Measurements from ENCODE around the gene G6PD. TPM values are rescaled to one million over a fixed set of nuclear protein-coding genes. Genes with fewer than 3 reads are reported as not detected.

The G6PD gene
- total and polyA plus RNA-seq, 2 donors = 13.9 to 21.0 TPM

GRCh38 chrX:154512879-154513553, 33.6 kb downstream of the G6PD start:
- Histone ChIP-seq H3K27me3 (ENCODE audit: control insufficient read depth in 2 of 2, insufficient read depth in 1 of 2, low read length in 1 of 2) (no peaks in the 10 kb centered on the region), H3K4me1 (ENCODE audit: control insufficient read depth in 2 of 2, insufficient read depth in 2 of 2, low read length in 2 of 2) (peaks cover 10 to 30% of the 10 kb centered on the region in 2 donors), H3K36me3 (ENCODE audit: control insufficient read depth in 2 of 2, insufficient read depth in 2 of 2, low read length in 1 of 2) (peaks cover 7 to 15% of the 10 kb centered on the region in 2 donors), H3K4me3 (ENCODE audit: low read length in 2 of 2) (no peak overlapping the region), H3K9me3 (ENCODE audit: control insufficient read depth in 2 of 2, insufficient read depth in 1 of 2, low read length in 1 of 2) (peaks cover 0 to 17% of the 10 kb centered on the region in 2 donors), H3K27ac (ENCODE audit: low read depth in 1 of 2, low read length in 1 of 2) (no peak overlapping the region)
- DNase-seq (ENCODE audit: low read depth in 6 of 9, low spot score in 9 of 9) = no peak
- 93% methylated on average over 16 of the region's 16 CpGs for WGBS

GRCh38 chrX:154511761-154512160, 34.9 kb downstream of the G6PD start:
- no peak for DNase-seq (ENCODE audit: low read depth in 6 of 9, low spot score in 9 of 9)
- Histone ChIP-seq H3K4me3 (ENCODE audit: low read length in 2 of 2) (no peak overlapping the region), H3K27ac (ENCODE audit: low read depth in 1 of 2, low read length in 1 of 2) (peak overlapping the region; percentile 79 to 84), H3K4me1 (ENCODE audit: control insufficient read depth in 2 of 2, insufficient read depth in 2 of 2, low read length in 2 of 2) (peaks cover 8 to 24% of the 10 kb centered on the region in 2 donors), H3K27me3 (ENCODE audit: control insufficient read depth in 2 of 2, insufficient read depth in 1 of 2, low read length in 1 of 2) (no peaks in the 10 kb centered on the region), H3K9me3 (ENCODE audit: control insufficient read depth in 2 of 2, insufficient read depth in 1 of 2, low read length in 1 of 2) (peaks cover 0 to 17% of the 10 kb centered on the region in 2 donors), H3K36me3 (ENCODE audit: control insufficient read depth in 2 of 2, insufficient read depth in 2 of 2, low read length in 1 of 2) (peaks cover 14 to 22% of the 10 kb centered on the region in 2 donors)
- 67% methylated on average over 12 of the region's 12 CpGs for WGBS

GRCh38 chrX:154509455-154509854, 37.2 kb downstream of the G6PD start:
- no peak for DNase-seq (ENCODE audit: low read depth in 6 of 9, low spot score in 9 of 9)
- WGBS = over 99% methylated on average over 5 of the region's 5 CpGs
- Histone ChIP-seq H3K9me3 (ENCODE audit: control insufficient read depth in 2 of 2, insufficient read depth in 1 of 2, low read length in 1 of 2) (peaks cover 0 to 12% of the 10 kb centered on the region in 2 donors), H3K4me3 (ENCODE audit: low read length in 2 of 2) (no peak overlapping the region), H3K27me3 (ENCODE audit: control insufficient read depth in 2 of 2, insufficient read depth in 1 of 2, low read length in 1 of 2) (no peaks in the 10 kb centered on the region), H3K36me3 (ENCODE audit: control insufficient read depth in 2 of 2, insufficient read depth in 2 of 2, low read length in 1 of 2) (peaks cover 19 to 34% of the 10 kb centered on the region in 2 donors), H3K4me1 (ENCODE audit: control insufficient read depth in 2 of 2, insufficient read depth in 2 of 2, low read length in 2 of 2) (peaks cover 5 to 14% of the 10 kb centered on the region in 2 donors), H3K27ac (ENCODE audit: low read depth in 1 of 2, low read length in 1 of 2) (no peak overlapping the region)

GRCh38 chrX:154508384-154508745, 38.3 kb downstream of the G6PD start:
- Histone ChIP-seq H3K36me3 (ENCODE audit: control insufficient read depth in 2 of 2, insufficient read depth in 2 of 2, low read length in 1 of 2) (peaks cover 19 to 34% of the 10 kb centered on the region in 2 donors), H3K27ac (ENCODE audit: low read depth in 1 of 2, low read length in 1 of 2) (no peak overlapping the region), H3K4me3 (ENCODE audit: low read length in 2 of 2) (no peak overlapping the region), H3K4me1 (ENCODE audit: control insufficient read depth in 2 of 2, insufficient read depth in 2 of 2, low read length in 2 of 2) (peaks cover 5 to 14% of the 10 kb centered on the region in 2 donors), H3K9me3 (ENCODE audit: control insufficient read depth in 2 of 2, insufficient read depth in 1 of 2, low read length in 1 of 2) (peaks cover 0 to 12% of the 10 kb centered on the region in 2 donors), H3K27me3 (ENCODE audit: control insufficient read depth in 2 of 2, insufficient read depth in 1 of 2, low read length in 1 of 2) (no peaks in the 10 kb centered on the region)
- WGBS = 99% methylated on average over 13 of the region's 13 CpGs
- no peak for DNase-seq (ENCODE audit: low read depth in 6 of 9, low spot score in 9 of 9)

GRCh38 chrX:154507673-154508383, 38.8 kb downstream of the G6PD start:
- Histone ChIP-seq H3K9me3 (ENCODE audit: control insufficient read depth in 2 of 2, insufficient read depth in 1 of 2, low read length in 1 of 2) (peaks cover 0 to 12% of the 10 kb centered on the region in 2 donors), H3K27ac (ENCODE audit: low read depth in 1 of 2, low read length in 1 of 2) (no peak overlapping the region), H3K36me3 (ENCODE audit: control insufficient read depth in 2 of 2, insufficient read depth in 2 of 2, low read length in 1 of 2) (peaks cover 19 to 34% of the 10 kb centered on the region in 2 donors), H3K27me3 (ENCODE audit: control insufficient read depth in 2 of 2, insufficient read depth in 1 of 2, low read length in 1 of 2) (no peaks in the 10 kb centered on the region), H3K4me1 (ENCODE audit: control insufficient read depth in 2 of 2, insufficient read depth in 2 of 2, low read length in 2 of 2) (peaks cover 5 to 14% of the 10 kb centered on the region in 2 donors), H3K4me3 (ENCODE audit: low read length in 2 of 2) (no peak overlapping the region)
- no peak for DNase-seq (ENCODE audit: low read depth in 6 of 9, low spot score in 9 of 9)
- WGBS = 96% methylated on average over 24 of the region's 24 CpGs

GRCh38 chrX:154506483-154507332, 39.9 kb downstream of the G6PD start:
- WGBS = 98% methylated on average over 37 of the region's 37 CpGs
- Histone ChIP-seq H3K4me3 (ENCODE audit: low read length in 2 of 2) (no peak overlapping the region), H3K4me1 (ENCODE audit: control insufficient read depth in 2 of 2, insufficient read depth in 2 of 2, low read length in 2 of 2) (peaks cover 3 to 7% of the 10 kb centered on the region in 2 donors), H3K27ac (ENCODE audit: low read depth in 1 of 2, low read length in 1 of 2) (no peak overlapping the region), H3K36me3 (ENCODE audit: control insufficient read depth in 2 of 2, insufficient read depth in 2 of 2, low read length in 1 of 2) (peaks cover 19 to 31% of the 10 kb centered on the region in 2 donors), H3K27me3 (ENCODE audit: control insufficient read depth in 2 of 2, insufficient read depth in 1 of 2, low read length in 1 of 2) (no peaks in the 10 kb centered on the region), H3K9me3 (ENCODE audit: control insufficient read depth in 2 of 2, insufficient read depth in 1 of 2, low read length in 1 of 2) (peaks cover 0 to 12% of the 10 kb centered on the region in 2 donors)
- no peak for DNase-seq (ENCODE audit: low read depth in 6 of 9, low spot score in 9 of 9)

DNA sequence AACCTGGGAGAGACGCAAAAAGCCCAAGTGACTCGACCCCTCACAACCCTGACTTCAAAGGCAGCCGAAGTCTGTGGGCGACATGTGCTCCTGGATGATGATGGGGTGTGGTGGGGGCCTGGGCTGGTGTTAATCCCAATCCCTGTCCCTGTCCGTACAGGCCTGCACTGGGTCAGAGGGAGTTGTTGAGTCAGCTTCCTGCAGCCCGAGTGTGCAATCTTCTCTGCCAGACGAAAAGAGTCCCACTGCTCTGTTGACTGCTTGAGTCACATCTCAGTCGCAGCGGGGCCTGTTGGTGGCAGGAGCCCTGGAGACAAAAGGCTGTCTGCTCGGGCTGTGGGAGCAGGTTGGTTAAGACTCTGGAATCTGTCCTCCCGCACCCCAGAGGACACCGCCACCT, 40.9 kb downstream of the G6PD start:
- peaks cover 0 to 12% of the 10 kb centered on the region in 2 donors for H3K9me3 ChIP-seq (ENCODE audit: control insufficient read depth in 2 of 2, insufficient read depth in 1 of 2, low read length in 1 of 2)
- WGBS = 94% methylated on average over 12 of the region's 12 CpGs
- H3K4me1 ChIP-seq (ENCODE audit: control insufficient read depth in 2 of 2, insufficient read depth in 2 of 2, low read length in 2 of 2) = no peaks in the 10 kb centered on the region
- DNase-seq (ENCODE audit: low read depth in 6 of 9, low spot score in 9 of 9) = no peak
- H3K36me3 ChIP-seq (ENCODE audit: control insufficient read depth in 2 of 2, insufficient read depth in 2 of 2, low read length in 1 of 2) = peaks cover 19 to 31% of the 10 kb centered on the region in 2 donors
- H3K4me3 ChIP-seq (ENCODE audit: low read length in 2 of 2) = no peak overlapping the region
- H3K27ac ChIP-seq (ENCODE audit: low read depth in 1 of 2, low read length in 1 of 2) = no peak overlapping the region
- no peaks in the 10 kb centered on the region for H3K27me3 ChIP-seq (ENCODE audit: control insufficient read depth in 2 of 2, insufficient read depth in 1 of 2, low read length in 1 of 2)

DNA sequence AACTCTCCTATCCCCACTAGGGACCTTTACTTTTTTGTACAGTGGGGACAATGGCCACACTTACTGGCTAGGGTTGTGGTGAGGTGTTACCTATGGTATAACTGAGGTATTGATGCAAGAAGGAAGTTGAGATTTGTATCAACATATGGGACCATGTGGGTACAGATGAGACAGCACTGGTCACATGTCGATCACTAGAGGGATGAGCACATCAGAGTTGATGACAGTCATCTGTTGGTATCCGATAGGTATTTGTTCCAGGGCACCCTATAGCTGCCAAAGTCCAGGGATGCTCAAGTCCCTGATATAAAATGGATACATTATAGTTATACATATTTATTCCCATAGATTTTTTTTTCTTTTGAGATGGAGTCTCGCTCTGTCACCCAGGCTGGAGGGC, 43.7 kb downstream of the G6PD start:
- Histone ChIP-seq H3K36me3 (ENCODE audit: control insufficient read depth in 2 of 2, insufficient read depth in 2 of 2, low read length in 1 of 2) (peaks cover 13 to 19% of the 10 kb centered on the region in 2 donors), H3K27me3 (ENCODE audit: control insufficient read depth in 2 of 2, insufficient read depth in 1 of 2, low read length in 1 of 2) (no peaks in the 10 kb centered on the region), H3K9me3 (ENCODE audit: control insufficient read depth in 2 of 2, insufficient read depth in 1 of 2, low read length in 1 of 2) (peaks cover 0 to 6% of the 10 kb centered on the region in 2 donors), H3K4me3 (ENCODE audit: low read length in 2 of 2) (no peak overlapping the region), H3K4me1 (ENCODE audit: control insufficient read depth in 2 of 2, insufficient read depth in 2 of 2, low read length in 2 of 2) (no peaks in the 10 kb centered on the region), H3K27ac (ENCODE audit: low read depth in 1 of 2, low read length in 1 of 2) (no peak overlapping the region)
- over 99% methylated on average over 3 of the region's 3 CpGs for WGBS
- DNase-seq (ENCODE audit: low read depth in 6 of 9, low spot score in 9 of 9) = no peak
